Measurements from ENCODE around the gene ATP5F1E.
"Not testable (repeated sequence)": the region's sequence is repeated elsewhere in the genome, so short reads cannot be mapped to it uniquely, and the experiment has no call there.

The ATP5F1E gene

GRCh38 chr20:59015812-59016711, 16.1 kb downstream of the ATP5F1E start:
- no peak for TF ChIP-seq CTCF (IDR thresholded peaks at IDR 0.05; ENCODE audit: low read depth, low read length, missing control alignments)
- H3K4me3 ChIP-seq (ENCODE audit: low read depth, low read length) = no peak overlapping the region
- DNase-seq (ENCODE audit: low read depth) = no peak

GRCh38 chr20:59015411-59015810, 16.7 kb downstream of the ATP5F1E start:
- no peak for DNase-seq (ENCODE audit: low read depth)
- no peak for TF ChIP-seq CTCF (IDR thresholded peaks at IDR 0.05; ENCODE audit: low read depth, low read length, missing control alignments)
- no peak overlapping the region for H3K4me3 ChIP-seq (ENCODE audit: low read depth, low read length)

- no peak for DNase-seq (ENCODE audit: low read depth)
- no peak for TF ChIP-seq CTCF (IDR thresholded peaks at IDR 0.05; ENCODE audit: low read depth, low read length, missing control alignments)
- H3K4me3 ChIP-seq (ENCODE audit: low read depth, low read length) = no peak overlapping the region
Measured at GRCh38 chr20:59014680-59015389, 17.3 kb downstream of the ATP5F1E start.

- H3K4me3 ChIP-seq (ENCODE audit: low read depth, low read length) = no peak overlapping the region
- no peak for TF ChIP-seq CTCF (IDR thresholded peaks at IDR 0.05; ENCODE audit: low read depth, low read length, missing control alignments)
- no peak for DNase-seq (ENCODE audit: low read depth)
Measured at GRCh38 chr20:59013959-59014608, 18.1 kb downstream of the ATP5F1E start.

GRCh38 chr20:59013031-59013951, 18.8 kb downstream of the ATP5F1E start:
- no peak for TF ChIP-seq CTCF (IDR thresholded peaks at IDR 0.05; ENCODE audit: low read depth, low read length, missing control alignments)
- DNase-seq (ENCODE audit: low read depth) = no peak
- no peak overlapping the region for H3K4me3 ChIP-seq (ENCODE audit: low read depth, low read length)

GRCh38 chr20:59011874-59012157, 20.3 kb downstream of the ATP5F1E start:
- H3K4me3 ChIP-seq (ENCODE audit: low read depth, low read length); DNase-seq (ENCODE audit: low read depth): not testable (repeated sequence)

Data from GM12864 (cell line).